ENCODE data around the gene MRPL33.

- TF ChIP-seq CTCF (IDR thresholded peaks at IDR 0.05; ENCODE audit: low read depth, low read length, missing input control) (no peak), REST (IDR thresholded peaks at IDR 0.05) (no peak), TAF1 (conservative IDR thresholded peaks at IDR 0.05) (no peak), MAX (IDR thresholded peaks at IDR 0.05) (no peak), FOXA1 (IDR thresholded peaks at IDR 0.05) (no peak), SP1 (IDR thresholded peaks at IDR 0.05) (no peak), RAD21 (IDR thresholded peaks at IDR 0.05) (no peak), RXRA (IDR thresholded peaks at IDR 0.05) (no peak), YY1 (IDR thresholded peaks at IDR 0.05) (no peak), NR2F2 (IDR thresholded peaks at IDR 0.05) (no peak), ATF3 (IDR thresholded peaks at IDR 0.05) (no peak), GABPA (IDR thresholded peaks at IDR 0.05 in 1 of 2, conservative IDR thresholded peaks at IDR 0.05 in 1 of 2) (no peak), ZBTB33 (IDR thresholded peaks at IDR 0.05) (no peak)
Observed at GRCh38 chr2:27798486-27798885, 27.0 kb downstream of the MRPL33 start.
